MM.1S (cell line): ENCODE results near the gene CFD.

Experiments
- CTCF ChIP-seq: fragments of 300-600 bp; sonication (generic); IDR thresholded peaks from 2 replicates; pipeline ENCODE4 v1.5.1; 2016; ENCODE audit warnings: antibody characterized with exemption, low read length, mixed read lengths
- EZH2 ChIP-seq: fragments of 300-600 bp; sonication (generic); optimal IDR thresholded peaks from 2 replicates; pipeline ENCODE3; 2017; ENCODE audit warnings: low read depth, mild to moderate bottlenecking, antibody characterized with exemption, low read length, mixed read lengths

DNA sequence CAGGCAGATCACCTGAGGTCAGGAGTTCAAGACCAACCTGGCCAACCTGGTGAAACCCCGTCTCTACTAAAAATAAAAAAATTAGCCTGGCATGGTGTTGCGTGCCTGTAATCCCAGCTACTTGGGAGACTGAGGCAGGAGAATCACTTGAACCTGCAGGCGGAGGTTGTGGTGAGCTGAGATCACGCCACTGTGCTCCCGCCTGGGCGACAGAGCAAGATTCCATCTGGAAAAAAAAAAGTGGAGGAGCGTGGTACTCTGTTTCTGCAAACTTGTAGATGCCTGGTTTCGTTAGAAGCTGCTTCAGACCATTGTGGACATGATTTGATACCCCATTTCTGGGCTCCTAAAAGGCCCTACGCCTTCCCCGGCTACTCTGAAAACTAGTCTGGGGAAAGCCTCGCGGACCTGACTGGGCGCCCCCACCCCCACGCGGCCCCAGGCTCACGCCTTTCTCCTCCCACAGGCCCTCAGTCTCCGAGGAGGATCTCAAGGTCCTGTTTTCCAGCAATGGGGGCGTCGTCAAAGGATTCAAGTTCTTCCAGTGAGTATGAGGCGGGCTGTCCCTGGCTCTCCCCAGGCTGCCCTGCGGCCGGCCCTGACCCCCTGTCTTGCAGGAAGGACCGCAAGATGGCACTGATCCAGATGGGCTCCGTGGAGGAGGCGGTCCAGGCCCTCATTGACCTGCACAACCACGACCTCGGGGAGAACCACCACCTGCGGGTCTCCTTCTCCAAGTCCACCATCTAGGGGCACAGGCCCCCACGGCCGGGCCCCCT, 49.2 kb upstream of the CFD start:
- TF ChIP-seq CTCF = no peak
- no peak for TF ChIP-seq EZH2
